Osteocyte (in vitro differentiated cells): ENCODE measurements around the gene RNASEH2A. TPM values are rescaled to one million over a fixed set of nuclear protein-coding genes. Genes with fewer than 3 reads are reported as not detected.

Source experiments
- DNase-seq: peaks from one replicate; pipeline ENCODE4 v3.0.0; 2021; ENCODE audit warnings: mixed read lengths; ENCODE audit not compliant: unreplicated experiment; ENCODE audit errors: extremely low spot score
- H3K27ac Mint-ChIP-seq: one replicate; pipeline ENCODE4 v1.8.0; 2021; ENCODE audit warnings: mild to moderate bottlenecking, mixed read lengths; ENCODE audit not compliant: unreplicated experiment
- H3K27me3 Mint-ChIP-seq: one replicate; pipeline ENCODE4 v1.8.0; 2021; ENCODE audit warnings: mixed read lengths; ENCODE audit not compliant: unreplicated experiment
- H3K36me3 Mint-ChIP-seq: one replicate; pipeline ENCODE4 v1.8.0; 2021; ENCODE audit warnings: mixed read lengths; ENCODE audit not compliant: unreplicated experiment
- H3K4me1 Mint-ChIP-seq: one replicate; pipeline ENCODE4 v1.8.0; 2021; ENCODE audit warnings: mixed read lengths; ENCODE audit not compliant: unreplicated experiment
- H3K4me3 Mint-ChIP-seq: one replicate; pipeline ENCODE4 v1.8.0; 2021; ENCODE audit warnings: mild to moderate bottlenecking, moderate library complexity, mixed read lengths; ENCODE audit not compliant: unreplicated experiment
- H3K9me3 Mint-ChIP-seq: one replicate; pipeline ENCODE4 v1.8.0; 2021; ENCODE audit warnings: mixed read lengths; ENCODE audit not compliant: unreplicated experiment
- microRNA-seq: library from miRNA; unstranded; fragments of <30 nt; microRNA quantifications from one replicate; pipeline ENCODE4 v1.1.0, GENCODE V29; 2020; ENCODE audit not compliant: unreplicated experiment
- total RNA-seq: library from RNA; stranded (reverse); gene quantifications from 2 replicates; pipeline ENCODE4 v1.2.1, GENCODE V29; 2021
- TF ChIP-seq, protein P1 (sequence below): fragments of 200-600 bp; sonication (generic); IDR thresholded peaks from 2 replicates; pipeline ENCODE4 v1.5.0; 2021; ENCODE audit warnings: antibody characterized with exemption, mild to moderate bottlenecking, moderate library complexity

RNASEH2A gene
- total RNA-seq, 1 donor from 2014 or later, result 7.6 TPM

- DNase-seq, result no peak
- H3K4me1 Mint-ChIP-seq, result no peaks in the 10 kb centered on the region
- H3K36me3 Mint-ChIP-seq, result no peaks in the 10 kb centered on the region
- H3K27me3 Mint-ChIP-seq, result peaks cover 6% of the 10 kb centered on the region
- no peak overlapping the region for H3K27ac Mint-ChIP-seq
- H3K4me3 Mint-ChIP-seq, result no peak overlapping the region
- H3K9me3 Mint-ChIP-seq, result peaks cover 6% of the 10 kb centered on the region
- TF ChIP-seq, protein P1, sequence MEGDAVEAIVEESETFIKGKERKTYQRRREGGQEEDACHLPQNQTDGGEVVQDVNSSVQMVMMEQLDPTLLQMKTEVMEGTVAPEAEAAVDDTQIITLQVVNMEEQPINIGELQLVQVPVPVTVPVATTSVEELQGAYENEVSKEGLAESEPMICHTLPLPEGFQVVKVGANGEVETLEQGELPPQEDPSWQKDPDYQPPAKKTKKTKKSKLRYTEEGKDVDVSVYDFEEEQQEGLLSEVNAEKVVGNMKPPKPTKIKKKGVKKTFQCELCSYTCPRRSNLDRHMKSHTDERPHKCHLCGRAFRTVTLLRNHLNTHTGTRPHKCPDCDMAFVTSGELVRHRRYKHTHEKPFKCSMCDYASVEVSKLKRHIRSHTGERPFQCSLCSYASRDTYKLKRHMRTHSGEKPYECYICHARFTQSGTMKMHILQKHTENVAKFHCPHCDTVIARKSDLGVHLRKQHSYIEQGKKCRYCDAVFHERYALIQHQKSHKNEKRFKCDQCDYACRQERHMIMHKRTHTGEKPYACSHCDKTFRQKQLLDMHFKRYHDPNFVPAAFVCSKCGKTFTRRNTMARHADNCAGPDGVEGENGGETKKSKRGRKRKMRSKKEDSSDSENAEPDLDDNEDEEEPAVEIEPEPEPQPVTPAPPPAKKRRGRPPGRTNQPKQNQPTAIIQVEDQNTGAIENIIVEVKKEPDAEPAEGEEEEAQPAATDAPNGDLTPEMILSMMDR, result no peak
Observed at GRCh38 chr19:12856653-12857052, 50.3 kb downstream of the RNASEH2A start.

DNA sequence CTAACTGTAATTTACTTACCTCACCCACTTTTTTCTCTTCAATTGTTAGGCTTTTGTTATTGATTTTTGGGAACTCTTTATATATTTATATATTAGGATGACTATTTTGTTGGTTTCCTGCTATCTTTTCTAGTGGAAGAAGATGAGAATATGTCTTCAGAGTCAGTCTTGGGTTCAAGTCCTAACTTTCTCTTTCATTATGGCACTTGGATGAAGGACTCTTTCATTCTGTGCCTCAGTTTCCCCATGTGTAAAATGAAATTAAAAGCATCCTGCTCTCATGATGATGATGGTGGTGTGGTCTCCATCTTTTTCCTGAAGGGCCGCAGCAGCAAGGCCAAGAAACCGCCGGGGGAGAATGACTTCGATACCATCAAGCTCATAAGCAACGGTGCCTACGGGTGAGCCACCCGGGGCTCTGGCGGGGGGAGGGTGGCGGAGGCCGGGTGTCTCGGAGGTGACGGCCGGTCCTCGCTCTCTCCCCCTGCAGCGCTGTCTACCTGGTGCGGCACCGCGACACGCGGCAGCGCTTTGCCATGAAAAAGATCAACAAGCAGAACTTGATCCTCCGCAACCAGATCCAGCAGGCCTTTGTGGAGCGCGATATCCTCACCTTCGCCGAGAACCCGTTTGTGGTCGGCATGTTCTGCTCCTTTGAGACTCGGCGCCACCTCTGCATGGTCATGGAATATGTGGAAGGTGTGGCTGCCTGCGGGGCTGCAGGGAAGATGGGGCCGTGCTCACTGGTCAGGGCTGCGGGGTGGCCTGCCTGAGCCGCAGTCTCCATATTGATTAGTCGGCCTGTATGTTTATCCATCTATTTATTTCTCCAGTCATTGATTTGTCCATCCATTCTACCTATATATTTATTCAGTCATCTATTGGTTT, 51.9 kb downstream of the RNASEH2A start:
- no peak for DNase-seq
- H3K4me1 Mint-ChIP-seq, result no peaks in the 10 kb centered on the region
- peaks cover 6% of the 10 kb centered on the region for H3K9me3 Mint-ChIP-seq
- no peaks in the 10 kb centered on the region for H3K36me3 Mint-ChIP-seq
- H3K27ac Mint-ChIP-seq, result no peak overlapping the region
- TF ChIP-seq, protein P1, result no peak
- peaks cover 14% of the 10 kb centered on the region for H3K27me3 Mint-ChIP-seq
- no peak overlapping the region for H3K4me3 Mint-ChIP-seq

GRCh38 chr19:12859546-12859945, 53.2 kb downstream of the RNASEH2A start:
- DNase-seq, result no peak
- no peak overlapping the region for H3K27ac Mint-ChIP-seq
- no peaks in the 10 kb centered on the region for H3K4me1 Mint-ChIP-seq
- H3K4me3 Mint-ChIP-seq, result no peak overlapping the region
- TF ChIP-seq, protein P1, result no peak
- H3K36me3 Mint-ChIP-seq, result no peaks in the 10 kb centered on the region
- H3K27me3 Mint-ChIP-seq, result peaks cover 18% of the 10 kb centered on the region
- peaks cover 6% of the 10 kb centered on the region for H3K9me3 Mint-ChIP-seq

Small RNA genes lying within 50 kb of the gene (microRNA-seq; reads per million reads assigned to microRNA genes)
- gene MIR5684 (not detected), gene MIR6794 (not detected)

Other genes starting within 250 kb of the RNASEH2A start
- 9.2 TPM in 2 replicates for gene ZNF490, start 195.8 kb upstream of the RNASEH2A start, total RNA-seq
- 25.0 and 26.1 TPM in 2 replicates for gene ZNF791, start 195.7 kb upstream of the RNASEH2A start, total RNA-seq
- 116 and 120 TPM in 2 replicates for gene MAN2B1, start 139.8 kb upstream of the RNASEH2A start, total RNA-seq
- gene WDR83, start 139.8 kb upstream of the RNASEH2A start, total RNA-seq, result 11.4 and 12.4 TPM in 2 replicates
- 64.3 and 68.4 TPM in 2 replicates for gene DHPS, start 124.7 kb upstream of the RNASEH2A start, total RNA-seq
- gene GNG14, start 118.6 kb upstream of the RNASEH2A start, total RNA-seq, result not detected in 2 replicates
- 10.9 and 11.4 TPM in 2 replicates for gene FBXW9, start 110.0 kb upstream of the RNASEH2A start, total RNA-seq
- 79.0 and 93.3 TPM in 2 replicates for gene TNPO2, start 82.7 kb upstream of the RNASEH2A start, total RNA-seq
- 151 and 160 TPM in 2 replicates for gene TRIR, start 71.9 kb upstream of the RNASEH2A start, total RNA-seq
- gene GET3, start 69.1 kb upstream of the RNASEH2A start, total RNA-seq, result 72.1 and 77.0 TPM in 2 replicates
- gene BEST2, start 54.8 kb upstream of the RNASEH2A start, total RNA-seq, result not detected in 2 replicates
- 24.6 and 26.8 TPM in 2 replicates for gene HOOK2, start 31.0 kb upstream of the RNASEH2A start, total RNA-seq
- 141 and 158 TPM in 2 replicates for gene JUNB, start 15.1 kb upstream of the RNASEH2A start, total RNA-seq
- 235 TPM in 2 replicates for gene PRDX2, start 4.8 kb upstream of the RNASEH2A start, total RNA-seq
- 8.2 and 8.4 TPM in 2 replicates for gene THSD8, start 4.5 kb upstream of the RNASEH2A start, total RNA-seq
- gene RTBDN, start 28.0 kb downstream of the RNASEH2A start, total RNA-seq, result not detected in 2 replicates
- 0.32 TPM in 1 of 2 replicates, not detected in the other for gene MAST1, start 31.9 kb downstream of the RNASEH2A start, total RNA-seq
- 47.3 and 57.0 TPM in 2 replicates for gene DNASE2, start 74.9 kb downstream of the RNASEH2A start, total RNA-seq
- not detected in 2 replicates for gene KLF1, start 80.6 kb downstream of the RNASEH2A start, total RNA-seq
- gene GCDH, start 84.6 kb downstream of the RNASEH2A start, total RNA-seq, result 23.1 and 23.8 TPM in 2 replicates
- gene SYCE2, start 112.7 kb downstream of the RNASEH2A start, total RNA-seq, result not detected in 2 replicates
- gene FARSA, start 127.1 kb downstream of the RNASEH2A start, total RNA-seq, result 55.6 and 60.3 TPM in 2 replicates
- 1,241 and 1,304 TPM in 2 replicates for gene CALR, start 132.0 kb downstream of the RNASEH2A start, total RNA-seq
- gene RAD23A, start 139.3 kb downstream of the RNASEH2A start, total RNA-seq, result 81.4 and 83.1 TPM in 2 replicates
- gene GADD45GIP1, start 150.6 kb downstream of the RNASEH2A start, total RNA-seq, result 24.0 and 24.6 TPM in 2 replicates
- gene DAND5, start 163.0 kb downstream of the RNASEH2A start, total RNA-seq, result not detected in 2 replicates
- 87.0 and 93.7 TPM in 2 replicates for gene NFIX, start 188.9 kb downstream of the RNASEH2A start, total RNA-seq